ENCODE measurements around the gene NRL.

- TF ChIP-seq CTCF (optimal IDR thresholded peaks at IDR 0.05 in 1 of 3, IDR thresholded peaks at IDR 0.05 in 1 of 3, conservative IDR thresholded peaks at IDR 0.05 in 1 of 3; ENCODE audit: extremely low read depth in 1 of 3, insufficient read depth in 2 of 3, low read length in 3 of 3) (no peak), EZH2 (IDR thresholded peaks at IDR 0.05; ENCODE audit: low read length) (no peak)
Observed at GRCh38 chr14:24123424-24124417, 9.0 kb upstream of the NRL start.

Measured in keratinocyte (primary cell).